ENCODE measurements around the gene TMCO4. TPM values are rescaled to one million over a fixed set of nuclear protein-coding genes. Genes with fewer than 3 reads are reported as not detected.

Gene TMCO4
- total and polyA plus RNA-seq, 2 donors (not counting 1 experiment from before 2014, with no cell fraction given), result 21.7 to 31.3 TPM

GRCh38 chr1:19734472-19734999, 65.2 kb downstream of the TMCO4 start:
- H3K36me3 ChIP-seq (replicated peaks in 1 of 2; ENCODE audit: control extremely low read depth in 1 of 2, control insufficient read depth in 1 of 2, extremely low read depth in 1 of 2, insufficient read depth in 2 of 2, low read length in 1 of 2), result peaks cover 3 to 32% of the 10 kb centered on the region in 2 experiments
- ATAC-seq (ENCODE audit: low read depth), result no peak
- no peak overlapping the region for H3K27ac Mint-ChIP-seq

GRCh38 chr1:19734056-19734455, 65.7 kb downstream of the TMCO4 start:
- Histone ChIP-seq H2AFZ (ENCODE audit: insufficient read depth, low read depth, low read length, poor library complexity, severe bottlenecking) (no peak overlapping the region), H4K20me1 (ENCODE audit: control insufficient read depth, insufficient read depth, low read length, poor library complexity, severe bottlenecking) (no peaks in the 10 kb centered on the region), H3K9me3 (ENCODE audit: control extremely low read depth in 1 of 3, control insufficient read depth in 2 of 3, insufficient read depth in 1 of 3, low read length in 2 of 3) (peaks cover 0 to 15% (median 9%) of the 10 kb centered on the region in 3 donors), H3K9ac (ENCODE audit: low read length) (no peak overlapping the region), H3K4me1 (ENCODE audit: control insufficient read depth in 2 of 2, insufficient read depth in 2 of 2, low read length in 2 of 2) (no peaks in the 10 kb centered on the region), H3K79me2 (ENCODE audit: control insufficient read depth, insufficient read depth, low read length) (no peaks in the 10 kb centered on the region), H3K4me3 (ENCODE audit: control extremely low read depth in 1 of 5, extremely low read depth in 1 of 5, insufficient read depth in 1 of 5, low read depth in 2 of 5, low read length in 4 of 5) (no peak overlapping the region), H3K4me2 (replicated peaks; ENCODE audit: low read depth, low read length, poor library complexity, severe bottlenecking) (no peak overlapping the region), H3K36me3 (replicated peaks in 1 of 2; ENCODE audit: control extremely low read depth in 1 of 2, control insufficient read depth in 1 of 2, extremely low read depth in 1 of 2, insufficient read depth in 2 of 2, low read length in 1 of 2) (peaks cover 3 to 32% of the 10 kb centered on the region in 2 experiments), H3K27me3 (replicated peaks in 1 of 4; ENCODE audit: control extremely low read depth in 1 of 4, control insufficient read depth in 3 of 4, insufficient read depth in 4 of 4, low read length in 3 of 4) (no peaks in the 10 kb centered on the region), H3K27ac (ENCODE audit: low read length in 2 of 2) (no peak overlapping the region)
- Mint-ChIP-seq H3K4me1 (no peaks in the 10 kb centered on the region), H3K27me3 (no peaks in the 10 kb centered on the region), H3K9me3 (ENCODE audit: insufficient read depth) (peaks cover 7% of the 10 kb centered on the region), H3K4me3 (no peak overlapping the region), H3K27ac (no peak overlapping the region)
- WGBS (ENCODE audit: insufficient coverage), result 100% methylated on average over 8 of the region's 8 CpGs
- intact Hi-C loops (cut with micrococcal nuclease), result no loop called here
- DNase-seq, result no peak
- ATAC-seq (ENCODE audit: low read depth), result no peak
- POLR2A ChIA-PET, result no interaction called here
- CTCF ChIA-PET, result no interaction called here
- TF ChIP-seq EZH2 (IDR thresholded peaks at IDR 0.05; ENCODE audit: borderline replicate concordance, insufficient read depth, low read depth, low read length, poor library complexity, severe bottlenecking) (no peak), CTCF (IDR thresholded peaks at IDR 0.05) (no peak)

More at GRCh38 chr1:19734472-19734999, 65.2 kb downstream of the TMCO4 start:
- no peak overlapping the region for H3K4me3 Mint-ChIP-seq
- Histone ChIP-seq H3K4me1 (ENCODE audit: control insufficient read depth in 2 of 2, insufficient read depth in 2 of 2, low read length in 2 of 2) (no peaks in the 10 kb centered on the region), H3K4me2 (replicated peaks; ENCODE audit: low read depth, low read length, poor library complexity, severe bottlenecking) (no peak overlapping the region), H3K27ac (ENCODE audit: low read length in 2 of 2) (no peak overlapping the region), H2AFZ (ENCODE audit: insufficient read depth, low read depth, low read length, poor library complexity, severe bottlenecking) (no peak overlapping the region), H3K4me3 (ENCODE audit: control extremely low read depth in 1 of 5, extremely low read depth in 1 of 5, insufficient read depth in 1 of 5, low read depth in 2 of 5, low read length in 4 of 5) (no peak overlapping the region), H3K9me3 (ENCODE audit: control extremely low read depth in 1 of 3, control insufficient read depth in 2 of 3, insufficient read depth in 1 of 3, low read length in 2 of 3) (peaks cover 0 to 20% (median 12%) of the 10 kb centered on the region in 3 donors), H4K20me1 (ENCODE audit: control insufficient read depth, insufficient read depth, low read length, poor library complexity, severe bottlenecking) (no peaks in the 10 kb centered on the region), H3K9ac (ENCODE audit: low read length) (no peak overlapping the region), H3K79me2 (ENCODE audit: control insufficient read depth, insufficient read depth, low read length) (no peaks in the 10 kb centered on the region), H3K27me3 (replicated peaks in 1 of 4; ENCODE audit: control extremely low read depth in 1 of 4, control insufficient read depth in 3 of 4, insufficient read depth in 4 of 4, low read length in 3 of 4) (no peaks in the 10 kb centered on the region)
- no peaks in the 10 kb centered on the region for H3K4me1 Mint-ChIP-seq
- no peaks in the 10 kb centered on the region for H3K27me3 Mint-ChIP-seq
- intact Hi-C loops (cut with micrococcal nuclease), result no loop called here
- ChIA-PET POLR2A (no interaction called here), CTCF (no interaction called here)
- no peak for DNase-seq
- TF ChIP-seq EZH2 (IDR thresholded peaks at IDR 0.05; ENCODE audit: borderline replicate concordance, insufficient read depth, low read depth, low read length, poor library complexity, severe bottlenecking), result no peak
- no peak for TF ChIP-seq CTCF (IDR thresholded peaks at IDR 0.05)
- peaks cover 7% of the 10 kb centered on the region for H3K9me3 Mint-ChIP-seq (ENCODE audit: insufficient read depth)
- 100% methylated on average over 5 of the region's 8 CpGs for WGBS (ENCODE audit: insufficient coverage)

All from B cell (primary cell).